ENCODE data around the gene ZNF793. TPM values are rescaled to one million over a fixed set of nuclear protein-coding genes. Genes with fewer than 3 reads are reported as not detected.
A peak's percentile ranks its signal among the peaks of the same experiment; 100 is the strongest.

Gene ZNF793
- total and polyA plus RNA-seq, 2 donors from 2014 or later = 4.3 to 12.9 TPM

- no peak overlapping the region for H3K4me3 ChIP-seq (ENCODE audit: low read length in 3 of 3)
- intact Hi-C loops (cut with DNase I) = no loop called here
- no peak for FAIRE-seq
- H3K4me1 ChIP-seq (ENCODE audit: control insufficient read depth in 2 of 3, insufficient read depth in 2 of 3, low read depth in 1 of 3, low read length in 3 of 3) = peaks cover 0 to 11% (median 0%) of the 10 kb centered on the region in 3 donors
- H3K36me3 ChIP-seq (ENCODE audit: control insufficient read depth in 2 of 3, insufficient read depth in 3 of 3, low read length in 3 of 3) = peaks cover 0 to 10% (median 6%) of the 10 kb centered on the region in 3 donors
- TF ChIP-seq CTCF (IDR thresholded peaks at IDR 0.05; ENCODE audit: borderline replicate concordance, extremely low read depth, insufficient read depth) = no peak
- no peak for DNase-seq
- no peak overlapping the region for H3K27ac ChIP-seq (ENCODE audit: low read depth in 2 of 2, low read length in 2 of 2)
- no peaks in the 10 kb centered on the region for H3K27me3 ChIP-seq (ENCODE audit: control insufficient read depth, insufficient read depth, low read length)
- H3K9me3 ChIP-seq (ENCODE audit: control insufficient read depth in 2 of 3, insufficient read depth in 1 of 3, low read length in 3 of 3) = no peaks in the 10 kb centered on the region
- H3K9ac ChIP-seq (ENCODE audit: low read length in 3 of 3) = no peak overlapping the region
Observed at GRCh38 chr19:37511821-37512220, 5.1 kb downstream of the ZNF793 start.

- no peaks in the 10 kb centered on the region for H3K9me3 ChIP-seq (ENCODE audit: control insufficient read depth in 2 of 3, insufficient read depth in 1 of 3, low read length in 3 of 3)
- no peak overlapping the region for H3K27ac ChIP-seq (ENCODE audit: low read depth in 2 of 2, low read length in 2 of 2)
- DNase-seq (peak in 1 of 5 donors; percentile 7), FAIRE-seq (no peak)
- H3K4me1 ChIP-seq (ENCODE audit: control insufficient read depth in 2 of 3, insufficient read depth in 2 of 3, low read depth in 1 of 3, low read length in 3 of 3) = no peaks in the 10 kb centered on the region
- H3K36me3 ChIP-seq (ENCODE audit: control insufficient read depth in 2 of 3, insufficient read depth in 3 of 3, low read length in 3 of 3) = peaks cover 0 to 10% (median 6%) of the 10 kb centered on the region in 3 donors
- no peak for TF ChIP-seq CTCF (IDR thresholded peaks at IDR 0.05; ENCODE audit: borderline replicate concordance, extremely low read depth, insufficient read depth)
- H3K9ac ChIP-seq (ENCODE audit: low read length in 3 of 3) = no peak overlapping the region
- intact Hi-C loops (cut with DNase I) = no loop called here
- no peaks in the 10 kb centered on the region for H3K27me3 ChIP-seq (ENCODE audit: control insufficient read depth, insufficient read depth, low read length)
- H3K4me3 ChIP-seq (ENCODE audit: low read length in 3 of 3) = no peak overlapping the region
Observed at GRCh38 chr19:37513397-37513796, 6.7 kb downstream of the ZNF793 start.

GRCh38 chr19:37519890-37520289, 13.2 kb downstream of the ZNF793 start:
- no peak overlapping the region for H3K4me3 ChIP-seq (ENCODE audit: low read length in 3 of 3)
- intact Hi-C loops (cut with DNase I) = no loop called here
- DNase-seq = no peak
- no peaks in the 10 kb centered on the region for H3K27me3 ChIP-seq (ENCODE audit: control insufficient read depth, insufficient read depth, low read length)
- H3K9ac ChIP-seq (ENCODE audit: low read length in 3 of 3) = no peak overlapping the region
- H3K36me3 ChIP-seq (ENCODE audit: control insufficient read depth in 2 of 3, insufficient read depth in 3 of 3, low read length in 3 of 3) = peaks cover 0 to 7% (median 7%) of the 10 kb centered on the region in 3 donors
- FAIRE-seq = no peak
- no peaks in the 10 kb centered on the region for H3K4me1 ChIP-seq (ENCODE audit: control insufficient read depth in 2 of 3, insufficient read depth in 2 of 3, low read depth in 1 of 3, low read length in 3 of 3)
- no peak for TF ChIP-seq CTCF (IDR thresholded peaks at IDR 0.05; ENCODE audit: borderline replicate concordance, extremely low read depth, insufficient read depth)
- no peak overlapping the region for H3K27ac ChIP-seq (ENCODE audit: low read depth in 2 of 2, low read length in 2 of 2)
- peaks cover 0 to 9% (median 6%) of the 10 kb centered on the region in 3 donors for H3K9me3 ChIP-seq (ENCODE audit: control insufficient read depth in 2 of 3, insufficient read depth in 1 of 3, low read length in 3 of 3)

- no peaks in the 10 kb centered on the region for H3K4me1 ChIP-seq (ENCODE audit: control insufficient read depth in 2 of 3, insufficient read depth in 2 of 3, low read depth in 1 of 3, low read length in 3 of 3)
- H3K9me3 ChIP-seq (ENCODE audit: control insufficient read depth in 2 of 3, insufficient read depth in 1 of 3, low read length in 3 of 3) = peaks cover 6 to 68% (median 43%) of the 10 kb centered on the region in 3 donors
- no peak overlapping the region for H3K9ac ChIP-seq (ENCODE audit: low read length in 3 of 3)
- TF ChIP-seq CTCF (IDR thresholded peaks at IDR 0.05; ENCODE audit: borderline replicate concordance, extremely low read depth, insufficient read depth) = no peak
- H3K36me3 ChIP-seq (ENCODE audit: control insufficient read depth in 2 of 3, insufficient read depth in 3 of 3, low read length in 3 of 3) = peaks cover 19 to 44% (median 36%) of the 10 kb centered on the region in 3 donors
- no peak overlapping the region for H3K27ac ChIP-seq (ENCODE audit: low read depth in 2 of 2, low read length in 2 of 2)
- DNase-seq (peak in 1 of 5 donors; percentile 0), FAIRE-seq (no peak)
- no peaks in the 10 kb centered on the region for H3K27me3 ChIP-seq (ENCODE audit: control insufficient read depth, insufficient read depth, low read length)
- peak overlapping the region in 1 of 3 donors; percentile 42 for H3K4me3 ChIP-seq (ENCODE audit: low read length in 3 of 3)
- intact Hi-C loops (cut with DNase I) = no loop called here
Observed at GRCh38 chr19:37537391-37537947, 30.7 kb downstream of the ZNF793 start.

Data from kidney (tissue), 14 donors.